Measurements from ENCODE around the gene LRRC72. TPM values are rescaled to one million over a fixed set of nuclear protein-coding genes. Genes with fewer than 3 reads are reported as not detected.

The LRRC72 gene
- total RNA-seq, 1 experiment from 2014 or later = not detected

DNA sequence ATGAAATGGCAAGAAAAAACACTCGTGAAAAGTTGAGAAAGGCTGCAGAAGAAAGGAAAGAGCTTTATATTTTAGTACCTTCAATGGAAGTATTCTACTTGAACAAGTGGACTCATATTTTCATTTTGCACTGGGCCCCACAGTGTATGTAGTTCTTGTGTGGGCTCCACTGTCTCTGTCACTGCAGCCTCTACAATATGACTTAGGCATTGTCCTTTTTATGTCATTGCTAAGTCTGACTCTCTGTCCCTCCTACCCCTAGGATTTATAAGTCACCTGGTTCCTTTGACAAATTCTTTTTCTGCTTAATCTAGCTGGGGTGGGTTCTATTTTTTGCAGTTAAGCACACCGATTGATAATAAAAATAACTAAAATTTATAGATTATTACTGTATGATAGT is 33.4 kb upstream of the LRRC72 start:
- ATAC-seq (no peak), DNase-seq (no peak)
- H3K4me1 ChIP-seq (ENCODE audit: insufficient read depth, low read length) = peaks cover 21% of the 10 kb centered on the region
- H3K4me2 ChIP-seq (ENCODE audit: low read length) = no peak overlapping the region
- ChIA-PET CTCF (no interaction called here), POLR2A (ENCODE audit: unreplicated experiment) (no interaction called here)
- H2AFZ ChIP-seq (ENCODE audit: low read length) = no peak overlapping the region
- H3K27ac ChIP-seq (ENCODE audit: low read length) = no peak overlapping the region
- no peaks in the 10 kb centered on the region for H4K20me1 ChIP-seq (ENCODE audit: low read length)
- BruUV-seq (replicated peaks) = no TSS peak
- no peaks in the 10 kb centered on the region for H3K79me2 ChIP-seq (ENCODE audit: low read length)
- TF ChIP-seq EZH2 (IDR thresholded peaks at IDR 0.05; ENCODE audit: low read length, unreplicated experiment) (no peak), EZH2phosphoT487 (IDR thresholded peaks at IDR 0.05; ENCODE audit: borderline replicate concordance, low read length) (no peak)
- TF ChIP-seq, protein P1, sequence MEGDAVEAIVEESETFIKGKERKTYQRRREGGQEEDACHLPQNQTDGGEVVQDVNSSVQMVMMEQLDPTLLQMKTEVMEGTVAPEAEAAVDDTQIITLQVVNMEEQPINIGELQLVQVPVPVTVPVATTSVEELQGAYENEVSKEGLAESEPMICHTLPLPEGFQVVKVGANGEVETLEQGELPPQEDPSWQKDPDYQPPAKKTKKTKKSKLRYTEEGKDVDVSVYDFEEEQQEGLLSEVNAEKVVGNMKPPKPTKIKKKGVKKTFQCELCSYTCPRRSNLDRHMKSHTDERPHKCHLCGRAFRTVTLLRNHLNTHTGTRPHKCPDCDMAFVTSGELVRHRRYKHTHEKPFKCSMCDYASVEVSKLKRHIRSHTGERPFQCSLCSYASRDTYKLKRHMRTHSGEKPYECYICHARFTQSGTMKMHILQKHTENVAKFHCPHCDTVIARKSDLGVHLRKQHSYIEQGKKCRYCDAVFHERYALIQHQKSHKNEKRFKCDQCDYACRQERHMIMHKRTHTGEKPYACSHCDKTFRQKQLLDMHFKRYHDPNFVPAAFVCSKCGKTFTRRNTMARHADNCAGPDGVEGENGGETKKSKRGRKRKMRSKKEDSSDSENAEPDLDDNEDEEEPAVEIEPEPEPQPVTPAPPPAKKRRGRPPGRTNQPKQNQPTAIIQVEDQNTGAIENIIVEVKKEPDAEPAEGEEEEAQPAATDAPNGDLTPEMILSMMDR (conservative IDR thresholded peaks at IDR 0.05; ENCODE audit: low read depth, low read length) = no peak
- no peaks in the 10 kb centered on the region for H3K9me3 ChIP-seq (ENCODE audit: low read length)
- H3K4me3 ChIP-seq (ENCODE audit: low read length) = no peak overlapping the region
- no peaks in the 10 kb centered on the region for H3F3A ChIP-seq (ENCODE audit: low read length, unreplicated experiment)
- intact Hi-C loops (cut with micrococcal nuclease) = loop anchor here (1.0 to 10.0 kb wide), 2 partner anchors 25 to 138 kb away; no protein-coding TSS in a partner anchor
- H3K9me2 ChIP-seq (replicated peaks; ENCODE audit: low read length) = no peaks in the 10 kb centered on the region
- H3K36me3 ChIP-seq (ENCODE audit: low read depth, low read length) = no peaks in the 10 kb centered on the region
- H3K9ac ChIP-seq (ENCODE audit: low read length) = no peak overlapping the region
- H3K27me3 ChIP-seq (ENCODE audit: low read length) = no peaks in the 10 kb centered on the region

DNA sequence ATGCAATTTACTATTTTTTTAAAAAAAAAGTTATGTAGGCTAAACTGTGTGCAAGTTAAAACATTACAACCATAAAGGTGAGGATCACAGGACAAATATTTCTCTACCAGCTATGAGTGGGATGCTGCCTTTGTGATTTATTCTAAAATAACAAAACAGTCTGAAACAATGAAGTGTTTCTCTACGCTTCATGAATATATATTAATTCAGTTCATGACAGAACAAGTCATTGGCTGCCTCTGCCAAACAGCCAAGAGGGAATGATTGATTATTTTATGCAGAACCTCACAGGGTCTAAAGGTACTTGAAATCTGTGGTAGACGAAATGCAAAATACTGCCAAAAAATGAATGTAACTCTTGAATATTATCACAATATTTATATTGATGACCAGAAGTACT is 32.1 kb upstream of the LRRC72 start:
- intact Hi-C loops (cut with micrococcal nuclease) = loop anchor here (2.0 to 10.0 kb wide), 3 partner anchors 56 to 140 kb away; no protein-coding TSS in a partner anchor
- ATAC-seq = no peak

More for the DNA sequence above, 32.1 kb upstream of the LRRC72 start:
- H3K9me3 ChIP-seq (ENCODE audit: low read length) = no peaks in the 10 kb centered on the region
- H3K9me2 ChIP-seq (replicated peaks; ENCODE audit: low read length) = no peaks in the 10 kb centered on the region
- no peaks in the 10 kb centered on the region for H3K79me2 ChIP-seq (ENCODE audit: low read length)
- H3K27ac ChIP-seq (ENCODE audit: low read length) = peak overlapping the region; percentile 24
- H3K9ac ChIP-seq (ENCODE audit: low read length) = no peak overlapping the region; the same call in 1 of the 2 replicates
- H3K4me1 ChIP-seq (ENCODE audit: insufficient read depth, low read length) = peaks cover 21% of the 10 kb centered on the region
- BruUV-seq (replicated peaks) = no TSS peak
- POLR2A ChIA-PET (ENCODE audit: unreplicated experiment) = interaction anchor here (0.5 to 0.7 kb wide), 3 partner anchors 29 to 564 kb away, joined by 3 to 5 read pairs (median 3); no protein-coding TSS in a partner anchor
- no peaks in the 10 kb centered on the region for H3K27me3 ChIP-seq (ENCODE audit: low read length)
- no peak overlapping the region for H2AFZ ChIP-seq (ENCODE audit: low read length)
- TF ChIP-seq, protein P1 (conservative IDR thresholded peaks at IDR 0.05; ENCODE audit: low read depth, low read length) = no peak
- TF ChIP-seq EZH2phosphoT487 (IDR thresholded peaks at IDR 0.05; ENCODE audit: borderline replicate concordance, low read length) (no peak), EZH2 (IDR thresholded peaks at IDR 0.05; ENCODE audit: low read length, unreplicated experiment) (no peak)
- H4K20me1 ChIP-seq (ENCODE audit: low read length) = no peaks in the 10 kb centered on the region
- no peak overlapping the region for H3K4me3 ChIP-seq (ENCODE audit: low read length)
- CTCF ChIA-PET = no interaction called here
- no peaks in the 10 kb centered on the region for H3F3A ChIP-seq (ENCODE audit: low read length, unreplicated experiment)
- H3K4me2 ChIP-seq (ENCODE audit: low read length) = peak overlapping the region; percentile 32
- DNase-seq = no peak
- no peaks in the 10 kb centered on the region for H3K36me3 ChIP-seq (ENCODE audit: low read depth, low read length)

All from PC-3 (cell line).